Breast epithelium (tissue), 4 donors: ENCODE measurements around the gene ABCC1. TPM values are rescaled to one million over a fixed set of nuclear protein-coding genes. Genes with fewer than 3 reads are reported as not detected.
"Not testable (repeated sequence)": the region's sequence is repeated elsewhere in the genome, so short reads cannot be mapped to it uniquely, and the experiment has no call there.

Experiments
- DNase-seq, 2 donors: peaks; one replicate each; pipeline ENCODE4 v3.0.0-alpha.2; 2019; ENCODE audit warnings: low spot score in 2 of 2
- H3K27ac ChIP-seq, 2 donors: fragments of 200-600 bp; sonication (generic) in 1 of 2; one replicate each; pipeline ENCODE4 v1.5.1; 2016 to 2019; ENCODE audit warnings: mild to moderate bottlenecking in 1 of 2
- H3K27me3 ChIP-seq, 2 donors: fragments of 200-600 bp; sonication (generic) in 1 of 2; one replicate each; pipeline versions ENCODE4 v1.5.1 to v1.6.0; 2017 to 2019; ENCODE audit warnings: control low read depth in 1 of 2, mild to moderate bottlenecking in 1 of 2
- H3K36me3 ChIP-seq: fragments of 200-600 bp; one replicate; pipeline ENCODE4 v1.5.1; 2019
- H3K4me1 ChIP-seq, 2 donors: fragments of 200-600 bp; sonication (generic); one replicate each; pipeline ENCODE4 v1.5.1; 2016 to 2019; ENCODE audit warnings: control low read depth in 1 of 2
- H3K4me3 ChIP-seq, 3 donors: fragments of 200-600 bp; sonication (generic); 1 replicate in 2 of 3; 2 replicates in 1 of 3; pipeline ENCODE4 v1.5.1; 2016 to 2019; ENCODE audit warnings: mild to moderate bottlenecking in 3 of 3, moderate library complexity in 2 of 3
- H3K9me3 ChIP-seq, 2 donors: fragments of 200-600 bp; sonication (generic) in 1 of 2; one replicate each; pipeline ENCODE4 v1.5.1; 2016 to 2019; ENCODE audit warnings: control low read depth in 1 of 2
- CTCF ChIP-seq, 3 donors: fragments of 450-650 bp; IDR thresholded peaks; one replicate each; pipeline ENCODE4 v1.5.1; 2016 to 2017; ENCODE audit warnings: antibody characterized with exemption in 3 of 3, mild to moderate bottlenecking in 3 of 3, moderate library complexity in 3 of 3
- POLR2A ChIP-seq: fragments of 450-650 bp; IDR thresholded peaks from one replicate; pipeline ENCODE4 v1.6.1; 2016; ENCODE audit warnings: antibody characterized with exemption, mild to moderate bottlenecking, moderate library complexity
- POLR2AphosphoS5 ChIP-seq, 3 donors: sonication (generic); formaldehyde crosslinking; IDR thresholded peaks; one replicate each; pipeline ENCODE4 v1.6.1; 2017; ENCODE audit warnings: antibody characterized with exemption in 3 of 3
- intact Hi-C: fragments of 100-400 bp; cut with DNase I; formaldehyde crosslinking; loops from one replicate; pipeline ENCODE4 v1.15.1; 2023; ENCODE audit warnings: low total_unique reads
- total RNA-seq, 3 donors: library from RNA; depleted of rRNA; stranded (reverse); fragments of >200 nt; gene quantifications; one replicate each; pipeline ENCODE4 v1.1.0, GENCODE V29; 2016

The ABCC1 gene
- total RNA-seq, 3 donors from 2014 or later = 14.6 to 26.9 (median 21.3) TPM

DNA sequence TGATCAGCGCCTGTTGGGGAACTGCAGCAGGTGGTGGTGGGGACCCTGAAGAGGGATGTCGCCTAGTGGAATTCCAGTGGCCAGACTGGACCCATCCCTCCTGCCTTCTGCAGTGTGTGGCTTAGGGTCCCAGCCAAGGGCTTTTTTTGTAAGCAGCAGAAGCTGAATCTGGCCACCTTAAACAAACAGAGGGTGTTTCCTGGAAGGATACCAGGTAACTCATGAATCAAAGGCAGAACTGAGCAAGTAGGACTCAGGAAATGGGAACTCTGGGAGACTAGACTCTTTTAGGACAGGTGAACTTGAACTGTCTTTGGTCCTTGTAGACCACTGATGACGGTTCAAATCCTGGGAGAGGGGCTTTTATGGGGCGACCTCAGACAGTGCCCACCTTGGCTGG is 149.9 kb downstream of the ABCC1 start:
- H3K36me3 ChIP-seq = no peaks in the 10 kb centered on the region
- intact Hi-C loops = no loop called here
- no peak overlapping the region for H3K4me3 ChIP-seq
- H3K4me1 ChIP-seq = no peaks in the 10 kb centered on the region
- H3K9me3 ChIP-seq = no peaks in the 10 kb centered on the region
- no peak overlapping the region for H3K27ac ChIP-seq
- H3K27me3 ChIP-seq = no peaks in the 10 kb centered on the region
- no peak for DNase-seq
- TF ChIP-seq POLR2A (no peak), CTCF (IDR thresholded peaks at IDR 0.05) (no peak), POLR2AphosphoS5 (IDR thresholded peaks at IDR 0.05) (no peak)

GRCh38 chr16:16100631-16101030 is 151.2 kb downstream of the ABCC1 start:
- Histone ChIP-seq H3K27ac (no peak overlapping the region), H3K9me3 (no peaks in the 10 kb centered on the region), H3K27me3 (no peaks in the 10 kb centered on the region), H3K36me3 (no peaks in the 10 kb centered on the region), H3K4me1 (no peaks in the 10 kb centered on the region), H3K4me3 (no peak overlapping the region)
- intact Hi-C loops = no loop called here
- no peak for TF ChIP-seq POLR2A
- TF ChIP-seq POLR2AphosphoS5 (IDR thresholded peaks at IDR 0.05) = no peak
- no peak for TF ChIP-seq CTCF (IDR thresholded peaks at IDR 0.05)
- no peak for DNase-seq

DNA sequence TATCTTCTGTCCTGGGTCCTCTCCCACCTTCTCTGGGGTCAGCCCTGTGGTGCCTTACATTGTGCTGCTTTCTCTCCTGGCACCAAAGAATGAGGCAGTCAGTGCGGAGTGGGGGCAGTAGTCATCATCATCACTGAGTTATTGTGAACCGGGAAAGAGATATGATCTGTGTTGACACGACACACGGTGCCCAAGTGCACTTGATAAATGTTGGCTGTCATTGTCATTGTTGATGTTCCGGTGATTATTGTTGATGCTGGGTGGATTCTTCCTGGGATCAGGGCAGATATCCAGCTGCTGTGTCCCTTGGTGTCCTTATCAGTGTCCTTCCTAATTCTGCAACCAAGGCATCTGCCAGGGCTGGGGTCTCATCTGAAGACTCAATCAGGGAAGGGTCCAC is 152.2 kb downstream of the ABCC1 start:
- no peaks in the 10 kb centered on the region for H3K36me3 ChIP-seq
- no peak overlapping the region for H3K27ac ChIP-seq
- H3K4me1 ChIP-seq = no peaks in the 10 kb centered on the region

GRCh38 chr16:16102738-16103137 is 153.3 kb downstream of the ABCC1 start:
- H3K9me3 ChIP-seq = no peaks in the 10 kb centered on the region
- H3K36me3 ChIP-seq = no peaks in the 10 kb centered on the region

More for the DNA sequence above, 152.2 kb downstream of the ABCC1 start:
- Histone ChIP-seq H3K4me3 (no peak overlapping the region), H3K27me3 (no peaks in the 10 kb centered on the region), H3K9me3 (no peaks in the 10 kb centered on the region)
- intact Hi-C loops = no loop called here
- TF ChIP-seq POLR2A (no peak), CTCF (IDR thresholded peaks at IDR 0.05) (no peak), POLR2AphosphoS5 (IDR thresholded peaks at IDR 0.05) (no peak)
- no peak for DNase-seq

GRCh38 chr16:16104132-16104803 is 154.9 kb downstream of the ABCC1 start:
- H3K27ac ChIP-seq, H3K9me3 ChIP-seq, H3K4me1 ChIP-seq, H3K36me3 ChIP-seq, H3K4me3 ChIP-seq, DNase-seq, intact Hi-C loops, H3K27me3 ChIP-seq: not testable (repeated sequence)

More at GRCh38 chr16:16102738-16103137, 153.3 kb downstream of the ABCC1 start:
- TF ChIP-seq POLR2AphosphoS5 (IDR thresholded peaks at IDR 0.05) = no peak
- no peak for TF ChIP-seq CTCF (IDR thresholded peaks at IDR 0.05)
- no peak for TF ChIP-seq POLR2A
- intact Hi-C loops = no loop called here
- no peaks in the 10 kb centered on the region for H3K4me1 ChIP-seq
- no peak overlapping the region for H3K4me3 ChIP-seq
- no peak for DNase-seq
- no peak overlapping the region for H3K27ac ChIP-seq
- H3K27me3 ChIP-seq = no peaks in the 10 kb centered on the region

DNA sequence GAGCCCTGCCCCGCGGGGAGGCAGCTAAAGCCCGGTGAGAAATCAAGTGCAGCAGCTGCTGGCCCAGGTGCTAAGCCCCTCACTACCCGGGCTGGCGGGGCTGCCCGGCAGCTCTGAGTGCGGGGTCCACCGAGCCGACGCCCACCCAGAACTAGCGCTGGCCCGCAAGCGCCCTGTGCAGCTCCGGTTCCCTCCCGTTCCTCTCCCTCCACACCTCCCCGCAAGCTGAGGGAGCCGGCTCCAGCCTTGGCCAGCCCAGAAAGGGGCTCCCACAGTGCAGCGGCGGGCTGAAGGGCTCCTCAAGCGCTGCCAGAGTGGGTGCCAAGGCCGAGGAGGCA is 155.4 kb downstream of the ABCC1 start:
- H3K4me1 ChIP-seq, H3K36me3 ChIP-seq, H3K27ac ChIP-seq: not testable (repeated sequence)

More for the DNA sequence above, 155.4 kb downstream of the ABCC1 start:
- DNase-seq, H3K9me3 ChIP-seq, intact Hi-C loops, H3K27me3 ChIP-seq, H3K4me3 ChIP-seq: not testable (repeated sequence)
